HepG2 (cell line): Measurements from ENCODE around the gene RMI2. TPM values are rescaled to one million over a fixed set of nuclear protein-coding genes. Genes with fewer than 3 reads are reported as not detected.
A peak's percentile ranks its signal among the peaks of the same experiment; 100 is the strongest.

ENCODE experiments used
- AKAP8 ChIP-seq: sonication (generic); formaldehyde crosslinking; IDR thresholded peaks from 2 replicates; pipeline ENCODE4 v1.5.1; 2020; ENCODE audit warnings: mild to moderate bottlenecking, missing genetic modification reagents
- ARID5B ChIP-seq: IDR thresholded peaks from 2 replicates; pipeline ENCODE4 v1.4.0; 2020; ENCODE audit warnings: mild to moderate bottlenecking, missing genetic modification reagents
- KDM6A ChIP-seq: IDR thresholded peaks from 2 replicates; pipeline ENCODE4 v1.6.1; 2016; ENCODE audit warnings: low read depth
- MED1 ChIP-seq: sonication (generic); formaldehyde crosslinking; IDR thresholded peaks from 2 replicates; pipeline ENCODE4 v1.4.0; 2020; ENCODE audit warnings: missing genetic modification reagents
- RBAK ChIP-seq: sonication (generic); formaldehyde crosslinking; IDR thresholded peaks from 2 replicates; pipeline ENCODE4 v1.5.1; 2020; ENCODE audit warnings: mild to moderate bottlenecking, missing genetic modification reagents
- RXRB ChIP-seq: IDR thresholded peaks from 2 replicates; pipeline ENCODE4 v1.6.1; 2016; ENCODE audit warnings: borderline replicate concordance, missing genetic modification reagents, missing compliant biosample characterization
- ZNF124 ChIP-seq: sonication (generic); formaldehyde crosslinking; IDR thresholded peaks from 2 replicates; pipeline ENCODE4 v1.4.0; 2020; ENCODE audit warnings: missing genetic modification reagents
- ZNF18 ChIP-seq: sonication (generic); formaldehyde crosslinking; IDR thresholded peaks from 2 replicates; pipeline ENCODE4 v1.8.0; 2022; ENCODE audit warnings: mild to moderate bottlenecking, missing genetic modification reagents; ENCODE audit not compliant: insufficient replicate concordance
- ZNF230 ChIP-seq: sonication (generic); formaldehyde crosslinking; IDR thresholded peaks from 2 replicates; pipeline ENCODE4 v1.4.0; 2020; ENCODE audit warnings: mild to moderate bottlenecking, missing genetic modification reagents
- ZNF460 ChIP-seq: sonication (generic); formaldehyde crosslinking; IDR thresholded peaks from 2 replicates; pipeline ENCODE4 v1.5.1; 2020; ENCODE audit warnings: missing genetic modification reagents, mild to moderate bottlenecking, borderline replicate concordance
- ZNF546 ChIP-seq: sonication (generic); formaldehyde crosslinking; conservative IDR thresholded peaks from 2 replicates; pipeline ENCODE4 v1.8.1; 2023; ENCODE audit warnings: mild to moderate bottlenecking, missing genetic modification reagents
- ZSCAN25 ChIP-seq: sonication (generic); formaldehyde crosslinking; IDR thresholded peaks from 2 replicates; pipeline ENCODE4 v1.8.0; 2022; ENCODE audit warnings: mild to moderate bottlenecking, missing genetic modification reagents
- polyA plus RNA-seq, 8 experiments: library from polyadenylated mRNA; depleted of rRNA in 3 of 8; stranded (reverse) in 7 of 8; unstranded in 1 of 8; fragments of >200 nt; fragmentation: Illumina TruSeq in 4 of 8; extraction: Trizol in 4 of 8; gene quantifications; 2 replicates each; pipeline versions ENCODE4 v1.2.1 to v1.2.3, GENCODE V29; 2011 to 2016; ENCODE audit warnings: low read depth in 4 of 8, missing spikeins in 1 of 8, mixed read lengths in 1 of 8; ENCODE audit not compliant: insufficient read depth in 1 of 8
- total RNA-seq, 5 experiments: library from RNA; depleted of rRNA; stranded (reverse); fragments of >200 nt; fragmentation: Illumina TruSeq; extraction: Trizol; gene quantifications; 2 replicates each; pipeline ENCODE4 v1.2.3, GENCODE V29; 2016; ENCODE audit warnings: low read depth in 1 of 5
- TF ChIP-seq, protein P1 (sequence below): sonication (generic); formaldehyde crosslinking; IDR thresholded peaks from 2 replicates; pipeline ENCODE4 v1.4.0; 2020; ENCODE audit warnings: missing genetic modification reagents, mild to moderate bottlenecking, borderline replicate concordance
- TF ChIP-seq, protein P2 (sequence below): sonication (generic); formaldehyde crosslinking; IDR thresholded peaks from 2 replicates; pipeline ENCODE4 v1.4.0; 2020; ENCODE audit warnings: missing genetic modification reagents
- TF ChIP-seq, protein P3 (sequence below): sonication (generic); formaldehyde crosslinking; IDR thresholded peaks from 2 replicates; pipeline ENCODE4 v1.4.0; 2020; ENCODE audit warnings: missing genetic modification reagents

RMI2 gene
- total and polyA plus RNA-seq, 2 of the 13 experiments (the other 11 are each of a cell fraction or from before 2014, with no cell fraction given), result 24.5 to 55.7 TPM

DNA sequence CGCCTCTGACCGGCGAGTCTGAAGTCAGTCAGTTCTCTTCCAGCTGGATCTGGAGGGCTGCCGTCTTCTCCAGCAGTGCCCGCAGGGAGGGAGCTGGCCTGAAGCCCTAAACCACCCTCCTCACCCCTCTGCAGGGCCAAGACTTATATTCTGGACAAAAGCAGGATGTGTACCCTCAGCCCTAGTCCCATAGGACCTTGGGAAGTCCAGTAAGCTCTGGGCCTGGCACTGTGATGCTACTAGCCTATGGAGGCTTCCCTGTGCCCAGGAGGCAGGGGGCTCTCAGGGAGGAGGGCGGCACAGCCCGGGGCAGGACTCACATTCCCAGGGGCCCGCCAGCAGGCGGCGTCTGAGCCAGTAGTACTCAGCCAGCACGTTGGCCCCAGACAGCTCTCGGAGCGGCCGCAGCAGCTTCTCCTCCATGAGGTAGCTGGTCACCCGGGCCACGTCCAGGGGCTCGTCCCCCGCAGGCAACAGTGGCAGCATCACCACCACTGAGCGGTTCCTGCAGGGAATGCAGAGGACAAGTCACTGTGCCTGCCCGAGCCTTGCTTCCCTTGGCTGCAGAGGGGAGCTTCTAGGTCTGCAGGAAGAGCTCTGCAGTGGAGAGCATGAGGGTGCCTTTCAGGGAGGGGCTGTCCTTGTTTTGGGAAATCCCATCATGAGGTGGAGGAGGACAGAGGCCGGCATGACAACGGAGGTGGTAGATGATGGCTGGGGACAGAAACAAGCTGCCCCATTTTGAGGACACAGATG, 41.7 kb downstream of the RMI2 start (continued):
- TF ChIP-seq ARID5B (CRISPR knock-in tag), result peak; percentile 27; the same call in 1 of the 2 replicates
- TF ChIP-seq, protein P1, sequence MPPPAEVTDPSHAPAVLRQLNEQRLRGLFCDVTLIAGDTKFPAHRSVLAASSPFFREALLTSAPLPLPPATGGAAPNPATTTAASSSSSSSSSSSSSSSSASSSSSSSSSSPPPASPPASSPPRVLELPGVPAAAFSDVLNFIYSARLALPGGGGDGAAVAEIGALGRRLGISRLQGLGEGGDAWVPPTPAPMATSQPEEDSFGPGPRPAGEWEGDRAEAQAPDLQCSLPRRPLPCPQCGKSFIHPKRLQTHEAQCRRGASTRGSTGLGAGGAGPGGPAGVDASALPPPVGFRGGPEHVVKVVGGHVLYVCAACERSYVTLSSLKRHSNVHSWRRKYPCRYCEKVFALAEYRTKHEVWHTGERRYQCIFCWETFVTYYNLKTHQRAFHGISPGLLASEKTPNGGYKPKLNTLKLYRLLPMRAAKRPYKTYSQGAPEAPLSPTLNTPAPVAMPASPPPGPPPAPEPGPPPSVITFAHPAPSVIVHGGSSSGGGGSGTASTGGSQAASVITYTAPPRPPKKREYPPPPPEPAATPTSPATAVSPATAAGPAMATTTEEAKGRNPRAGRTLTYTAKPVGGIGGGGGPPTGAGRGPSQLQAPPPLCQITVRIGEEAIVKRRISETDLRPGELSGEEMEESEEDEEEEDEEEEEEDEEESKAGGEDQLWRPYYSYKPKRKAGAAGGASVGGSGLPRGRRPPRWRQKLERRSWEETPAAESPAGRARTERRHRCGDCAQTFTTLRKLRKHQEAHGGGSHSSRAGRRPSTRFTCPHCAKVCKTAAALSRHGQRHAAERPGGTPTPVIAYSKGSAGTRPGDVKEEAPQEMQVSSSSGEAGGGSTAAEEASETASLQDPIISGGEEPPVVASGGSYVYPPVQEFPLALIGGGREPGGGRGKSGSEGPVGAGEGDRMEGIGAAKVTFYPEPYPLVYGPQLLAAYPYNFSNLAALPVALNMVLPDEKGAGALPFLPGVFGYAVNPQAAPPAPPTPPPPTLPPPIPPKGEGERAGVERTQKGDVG (CRISPR knock-in tag), result peak; percentile 81; the same call in 1 of the 2 replicates
- no peak for TF ChIP-seq ZNF460 (CRISPR knock-in tag)
- TF ChIP-seq MED1, result no peak
- no peak for TF ChIP-seq ZNF546
- TF ChIP-seq ZSCAN25 (CRISPR knock-in tag), result 0 out of 2 replicates have a peak, but pooled peaks have one; percentile 43
- TF ChIP-seq RBAK (CRISPR knock-in tag), result peak; percentile 46; the same call in 1 of the 2 replicates
- TF ChIP-seq ZNF18, result no peak
- TF ChIP-seq ZNF124 (CRISPR knock-in tag), result no peak
- TF ChIP-seq AKAP8, result peak; percentile 72; the same call in 1 of the 2 replicates
- TF ChIP-seq, protein P2, sequence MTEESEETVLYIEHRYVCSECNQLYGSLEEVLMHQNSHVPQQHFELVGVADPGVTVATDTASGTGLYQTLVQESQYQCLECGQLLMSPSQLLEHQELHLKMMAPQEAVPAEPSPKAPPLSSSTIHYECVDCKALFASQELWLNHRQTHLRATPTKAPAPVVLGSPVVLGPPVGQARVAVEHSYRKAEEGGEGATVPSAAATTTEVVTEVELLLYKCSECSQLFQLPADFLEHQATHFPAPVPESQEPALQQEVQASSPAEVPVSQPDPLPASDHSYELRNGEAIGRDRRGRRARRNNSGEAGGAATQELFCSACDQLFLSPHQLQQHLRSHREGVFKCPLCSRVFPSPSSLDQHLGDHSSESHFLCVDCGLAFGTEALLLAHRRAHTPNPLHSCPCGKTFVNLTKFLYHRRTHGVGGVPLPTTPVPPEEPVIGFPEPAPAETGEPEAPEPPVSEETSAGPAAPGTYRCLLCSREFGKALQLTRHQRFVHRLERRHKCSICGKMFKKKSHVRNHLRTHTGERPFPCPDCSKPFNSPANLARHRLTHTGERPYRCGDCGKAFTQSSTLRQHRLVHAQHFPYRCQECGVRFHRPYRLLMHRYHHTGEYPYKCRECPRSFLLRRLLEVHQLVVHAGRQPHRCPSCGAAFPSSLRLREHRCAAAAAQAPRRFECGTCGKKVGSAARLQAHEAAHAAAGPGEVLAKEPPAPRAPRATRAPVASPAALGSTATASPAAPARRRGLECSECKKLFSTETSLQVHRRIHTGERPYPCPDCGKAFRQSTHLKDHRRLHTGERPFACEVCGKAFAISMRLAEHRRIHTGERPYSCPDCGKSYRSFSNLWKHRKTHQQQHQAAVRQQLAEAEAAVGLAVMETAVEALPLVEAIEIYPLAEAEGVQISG, result peak; percentile 81
- TF ChIP-seq, protein P3, sequence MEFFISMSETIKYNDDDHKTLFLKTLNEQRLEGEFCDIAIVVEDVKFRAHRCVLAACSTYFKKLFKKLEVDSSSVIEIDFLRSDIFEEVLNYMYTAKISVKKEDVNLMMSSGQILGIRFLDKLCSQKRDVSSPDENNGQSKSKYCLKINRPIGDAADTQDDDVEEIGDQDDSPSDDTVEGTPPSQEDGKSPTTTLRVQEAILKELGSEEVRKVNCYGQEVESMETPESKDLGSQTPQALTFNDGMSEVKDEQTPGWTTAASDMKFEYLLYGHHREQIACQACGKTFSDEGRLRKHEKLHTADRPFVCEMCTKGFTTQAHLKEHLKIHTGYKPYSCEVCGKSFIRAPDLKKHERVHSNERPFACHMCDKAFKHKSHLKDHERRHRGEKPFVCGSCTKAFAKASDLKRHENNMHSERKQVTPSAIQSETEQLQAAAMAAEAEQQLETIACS, result no peak
- TF ChIP-seq RXRB (CRISPR knock-in tag), result peak; percentile 53
- no peak for TF ChIP-seq KDM6A (CRISPR knock-in tag)
- no peak for TF ChIP-seq ZNF230 (CRISPR knock-in tag)
